GM12873 (cell line): Measurements from ENCODE around the gene SPIRE1.

Experiments
- CTCF ChIP-seq: IDR thresholded peaks from 2 replicates; pipeline ENCODE4 v1.5.1; 2012; ENCODE audit warnings: low read depth, mild to moderate bottlenecking, moderate library complexity, low read length, control low read depth; ENCODE audit not compliant: insufficient read depth; ENCODE audit errors: missing control alignments

SPIRE1 gene

GRCh38 chr18:12657684-12658425 lies at the start of gene SPIRE1:
SPIRE1 (minus strand) TSS chr18:12658107; CDS start chr18:12657866, 241 bp downstream.
- TF ChIP-seq CTCF = no peak

DNA sequence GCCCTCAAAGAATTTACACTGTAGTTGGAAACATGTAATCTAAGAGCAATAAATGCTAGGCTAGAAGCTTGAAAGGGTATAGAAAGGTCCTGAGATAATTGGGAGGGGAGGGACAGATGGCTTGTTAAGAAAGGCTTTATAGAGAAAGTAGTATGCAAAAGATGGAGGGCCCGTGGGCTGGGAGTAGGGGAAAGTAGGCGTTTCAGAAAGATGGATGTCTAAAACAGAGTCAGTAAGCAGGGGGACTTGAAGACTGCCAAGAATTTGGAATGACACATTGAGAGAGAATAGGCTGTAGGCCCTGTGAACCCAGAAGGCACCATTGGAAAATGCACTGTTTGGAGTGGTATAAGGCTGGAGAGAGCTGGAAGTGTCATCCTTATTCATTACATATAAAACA lies 45.8 kb upstream of the SPIRE1 start:
- no peak for TF ChIP-seq CTCF

DNA sequence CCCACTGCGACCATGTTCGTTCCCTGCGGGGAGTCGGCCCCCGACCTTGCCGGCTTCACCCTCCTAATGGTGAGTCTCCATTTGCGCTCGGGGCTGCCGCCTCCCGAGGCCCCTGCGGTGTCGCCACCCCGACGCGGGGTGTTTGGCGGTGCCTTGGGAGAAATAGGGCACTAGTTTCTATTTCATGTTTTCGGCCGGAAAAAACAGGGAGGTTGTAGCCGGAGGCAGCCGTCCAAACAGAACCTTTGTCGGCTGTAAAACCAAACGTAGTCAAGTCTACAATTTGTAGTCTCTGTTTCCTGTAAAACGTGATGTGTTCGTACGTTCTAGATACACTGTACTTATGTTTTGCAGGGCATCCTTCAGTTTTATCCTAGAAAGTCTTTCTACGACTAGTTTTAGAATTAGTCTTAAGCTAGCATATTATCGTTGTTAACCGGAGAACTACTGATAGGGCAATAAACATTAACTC lies 45.2 kb upstream of the SPIRE1 start:
- no peak for TF ChIP-seq CTCF

- TF ChIP-seq CTCF = no peak
Observed at GRCh38 chr18:12702221-12703095, 44.6 kb upstream of the SPIRE1 start, which contains the start of the genes CEP76 and PSMG2. CEP76 (minus strand) TSS chr18:12702723; CDS start chr18:12702548, 175 bp downstream. PSMG2 (plus strand) TSS chr18:12703042; CDS start chr18:12703108, 66 bp downstream.

DNA sequence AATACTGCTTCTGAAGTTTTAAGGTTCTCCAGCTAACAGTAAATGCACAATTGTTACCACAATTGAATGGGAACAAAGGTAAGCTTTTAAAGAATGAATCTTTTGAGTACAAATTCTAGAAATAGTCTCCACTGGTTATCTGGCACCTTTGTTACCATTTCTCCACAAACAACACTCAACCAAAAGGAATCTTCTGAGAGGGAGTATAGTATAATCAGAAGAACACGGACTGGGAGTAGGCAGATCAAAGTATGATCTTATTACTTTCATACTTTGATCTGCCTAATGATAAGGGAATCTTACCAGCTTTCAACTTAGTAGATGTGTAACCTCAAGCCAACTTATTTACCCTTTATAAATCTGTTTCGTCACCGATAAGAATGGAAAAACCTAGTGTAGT lies 43.3 kb upstream of the SPIRE1 start:
- no peak for TF ChIP-seq CTCF

- no peak for TF ChIP-seq CTCF
Observed at GRCh38 chr18:12699747-12700146, 41.8 kb upstream of the SPIRE1 start.

DNA sequence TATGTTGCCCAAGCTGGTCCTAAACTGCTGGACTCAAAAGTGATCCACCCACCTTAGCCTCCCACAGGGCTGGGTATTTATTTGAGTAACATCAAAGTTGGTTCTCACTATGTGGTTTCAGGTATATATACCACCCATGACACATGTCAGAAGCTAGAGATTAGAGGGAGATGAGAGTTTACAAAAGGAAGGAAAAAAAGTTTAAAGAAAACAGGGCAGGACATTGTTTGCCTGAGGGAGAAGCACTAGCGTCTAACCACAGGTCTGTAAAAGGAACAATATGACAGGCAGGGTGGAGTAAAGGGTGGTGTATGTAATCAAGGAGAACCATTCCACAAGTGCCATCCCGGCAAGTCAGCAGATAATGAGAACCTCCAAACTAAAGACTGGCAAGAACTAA lies 36.1 kb upstream of the SPIRE1 start:
- no peak for TF ChIP-seq CTCF
